ENCODE results near the gene RNF175.

DNA sequence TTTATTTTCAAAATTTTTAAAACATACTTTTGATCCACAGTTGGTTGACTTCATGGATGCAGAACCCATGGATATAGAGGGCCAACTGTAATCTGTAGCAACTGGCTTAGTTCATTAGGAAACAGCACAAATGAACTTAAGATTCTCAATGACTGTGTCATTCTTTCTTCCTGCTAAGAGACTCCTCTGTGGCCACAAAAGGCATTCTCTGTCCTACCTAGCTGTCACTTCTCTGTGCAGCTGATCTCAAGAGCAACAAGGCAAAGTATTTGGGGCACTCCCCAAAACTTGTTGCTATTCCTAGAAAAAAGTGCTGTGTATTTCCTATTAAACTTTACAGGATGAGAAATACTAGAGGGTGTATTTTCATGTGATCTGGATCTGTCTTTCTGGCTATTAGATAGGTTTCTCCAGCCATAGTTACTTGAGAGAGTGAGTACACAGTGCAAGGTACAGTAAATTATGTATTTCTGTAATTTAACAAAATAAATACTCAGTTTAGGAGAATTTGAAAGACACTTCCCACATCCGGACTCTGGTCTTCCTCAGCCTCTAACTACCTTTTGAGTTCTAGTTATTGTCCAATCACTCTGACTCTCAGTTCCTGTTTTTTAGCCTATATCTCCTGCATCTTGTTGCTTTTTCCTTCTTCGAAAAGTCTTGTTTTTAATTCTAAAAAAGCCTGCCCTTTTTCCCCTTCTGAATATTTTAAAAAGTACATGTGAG is 53.9 kb downstream of the RNF175 start:
- no peak for TF ChIP-seq POLR2A (IDR thresholded peaks at IDR 0.05)
- TF ChIP-seq, protein P1, sequence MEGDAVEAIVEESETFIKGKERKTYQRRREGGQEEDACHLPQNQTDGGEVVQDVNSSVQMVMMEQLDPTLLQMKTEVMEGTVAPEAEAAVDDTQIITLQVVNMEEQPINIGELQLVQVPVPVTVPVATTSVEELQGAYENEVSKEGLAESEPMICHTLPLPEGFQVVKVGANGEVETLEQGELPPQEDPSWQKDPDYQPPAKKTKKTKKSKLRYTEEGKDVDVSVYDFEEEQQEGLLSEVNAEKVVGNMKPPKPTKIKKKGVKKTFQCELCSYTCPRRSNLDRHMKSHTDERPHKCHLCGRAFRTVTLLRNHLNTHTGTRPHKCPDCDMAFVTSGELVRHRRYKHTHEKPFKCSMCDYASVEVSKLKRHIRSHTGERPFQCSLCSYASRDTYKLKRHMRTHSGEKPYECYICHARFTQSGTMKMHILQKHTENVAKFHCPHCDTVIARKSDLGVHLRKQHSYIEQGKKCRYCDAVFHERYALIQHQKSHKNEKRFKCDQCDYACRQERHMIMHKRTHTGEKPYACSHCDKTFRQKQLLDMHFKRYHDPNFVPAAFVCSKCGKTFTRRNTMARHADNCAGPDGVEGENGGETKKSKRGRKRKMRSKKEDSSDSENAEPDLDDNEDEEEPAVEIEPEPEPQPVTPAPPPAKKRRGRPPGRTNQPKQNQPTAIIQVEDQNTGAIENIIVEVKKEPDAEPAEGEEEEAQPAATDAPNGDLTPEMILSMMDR (IDR thresholded peaks at IDR 0.05) = no peak
